ENCODE measurements around the gene ATP13A4. TPM values are rescaled to one million over a fixed set of nuclear protein-coding genes. Genes with fewer than 3 reads are reported as not detected.

The ATP13A4 gene
- 0.02 TPM in 1 of 2 replicates, not detected in the other for total RNA-seq (2014; rRNA removed; shearing (Covaris generic))

- no peak for DNase-seq (ENCODE audit: low spot score)
These were observed at the start of gene ATP13A4 for GRCh38 chr3:193554811-193555210. Gene ATP13A4 (minus strand): TSS chr3:193554895. CDS start chr3:193554799, 96 bp downstream.

- no peak for DNase-seq (ENCODE audit: low spot score)
These were observed 44.7 kb upstream of the ATP13A4 start for GRCh38 chr3:193599393-193599792.

- DNase-seq (ENCODE audit: low spot score) = no peak
These were observed 43.5 kb upstream of the ATP13A4 start for GRCh38 chr3:193598202-193598601.

- no peak for DNase-seq (ENCODE audit: low spot score)
These were observed 41.3 kb upstream of the ATP13A4 start for GRCh38 chr3:193595939-193596487.

GRCh38 chr3:193594946-193595689 lies 40.4 kb upstream of the ATP13A4 start:
- no peak for DNase-seq (ENCODE audit: low spot score)

GRCh38 chr3:193593668-193594030 lies 39.0 kb upstream of the ATP13A4 start:
- DNase-seq (ENCODE audit: low spot score) = no peak

- peak; percentile 100 for DNase-seq (ENCODE audit: low spot score)
These were observed 38.4 kb upstream of the ATP13A4 start, which contains the start of gene OPA1 for GRCh38 chr3:193592841-193593667. Gene OPA1 (plus strand): TSS chr3:193593208. CDS start chr3:193593378, 170 bp downstream.

- peak; percentile 92 for DNase-seq (ENCODE audit: low spot score)
These were observed 35.6 kb upstream of the ATP13A4 start for GRCh38 chr3:193590088-193590856.

- DNase-seq (ENCODE audit: low spot score) = no peak
These were observed 34.9 kb upstream of the ATP13A4 start for GRCh38 chr3:193589616-193590015.

- no peak for DNase-seq (ENCODE audit: low spot score)
These were observed 34.4 kb upstream of the ATP13A4 start for GRCh38 chr3:193589129-193589528.

- no peak for DNase-seq (ENCODE audit: low spot score)
These were observed 31.8 kb upstream of the ATP13A4 start for GRCh38 chr3:193586526-193586925.

GRCh38 chr3:193585530-193585929 lies 30.8 kb upstream of the ATP13A4 start:
- DNase-seq (ENCODE audit: low spot score) = no peak

- DNase-seq (ENCODE audit: low spot score) = no peak
These were observed 19.9 kb upstream of the ATP13A4 start for GRCh38 chr3:193574488-193575070.

GRCh38 chr3:193573403-193574191 lies 18.9 kb upstream of the ATP13A4 start:
- no peak for DNase-seq (ENCODE audit: low spot score)

GRCh38 chr3:193572426-193572908 lies 17.8 kb upstream of the ATP13A4 start:
- DNase-seq (ENCODE audit: low spot score) = peak; percentile 80

GRCh38 chr3:193569119-193569518 lies 14.4 kb upstream of the ATP13A4 start:
- DNase-seq (ENCODE audit: low spot score) = no peak

- DNase-seq (ENCODE audit: low spot score) = no peak
These were observed 9.3 kb upstream of the ATP13A4 start for GRCh38 chr3:193564012-193564411.

- no peak for DNase-seq (ENCODE audit: low spot score)
These were observed 8.7 kb upstream of the ATP13A4 start for GRCh38 chr3:193563426-193563825.

GRCh38 chr3:193560870-193561269 lies 6.2 kb upstream of the ATP13A4 start:
- DNase-seq (ENCODE audit: low spot score) = no peak

GRCh38 chr3:193560091-193560490 lies 5.4 kb upstream of the ATP13A4 start:
- no peak for DNase-seq (ENCODE audit: low spot score)

All from H4 (cell line).